HAP-1 (cell line): Measurements from ENCODE around the gene MLEC.

ENCODE experiments used
- DNase-seq, 2 experiments: peaks; one replicate each; pipeline ENCODE4 v3.0.0-alpha.2; 2016 to 2020; ENCODE audit warnings: low spot score in 2 of 2
- H3K27me3 ChIP-seq: fragments of 250-450 bp; sonication (Bioruptor Pico); 2 replicates; pipeline ENCODE4 v1.5.1; 2020; ENCODE audit warnings: low read depth, mild to moderate bottlenecking, moderate library complexity
- H3K36me3 ChIP-seq: fragments of 250-450 bp; sonication (Bioruptor Pico); replicated peaks from 2 replicates; pipeline ENCODE4 v1.5.1; 2020; ENCODE audit warnings: mild to moderate bottlenecking
- H3K4me1 ChIP-seq: fragments of 250-450 bp; sonication (Bioruptor Pico); 2 replicates; pipeline ENCODE4 v1.5.1; 2020; ENCODE audit warnings: mild to moderate bottlenecking
- H3K4me3 ChIP-seq: fragments of 250-450 bp; sonication (Bioruptor Pico); 2 replicates; pipeline ENCODE4 v1.5.1; 2020; ENCODE audit warnings: mild to moderate bottlenecking, moderate library complexity
- H3K9me3 ChIP-seq: fragments of 250-450 bp; sonication (Bioruptor Pico); 2 replicates; pipeline ENCODE4 v1.5.1; 2020; ENCODE audit warnings: mild to moderate bottlenecking, moderate library complexity
- in situ Hi-C: fragments of 300-500 bp; cut with MboI; formaldehyde crosslinking; loops from 3 replicates; pipeline ENCODE4 v1.14.3; 2020; ENCODE audit warnings: low sequenced_read_pairs, inconsistent platforms, mixed read lengths

The MLEC gene

GRCh38 chr12:120739821-120740613 lies 53.1 kb downstream of the MLEC start:
- Histone ChIP-seq H3K4me3 (no peak overlapping the region), H3K4me1 (no peaks in the 10 kb centered on the region), H3K9me3 (no peaks in the 10 kb centered on the region), H3K27me3 (no peaks in the 10 kb centered on the region), H3K36me3 (no peaks in the 10 kb centered on the region)
- no peak for DNase-seq
- in situ Hi-C loops = no loop called here

GRCh38 chr12:120740871-120741270 lies 53.9 kb downstream of the MLEC start:
- Histone ChIP-seq H3K9me3 (no peaks in the 10 kb centered on the region), H3K27me3 (no peaks in the 10 kb centered on the region), H3K4me1 (no peaks in the 10 kb centered on the region), H3K4me3 (no peak overlapping the region), H3K36me3 (no peaks in the 10 kb centered on the region)
- in situ Hi-C loops = no loop called here
- no peak for DNase-seq

GRCh38 chr12:120741476-120742421 lies 54.8 kb downstream of the MLEC start:
- Histone ChIP-seq H3K36me3 (no peaks in the 10 kb centered on the region), H3K27me3 (no peaks in the 10 kb centered on the region), H3K4me3 (no peak overlapping the region), H3K4me1 (no peaks in the 10 kb centered on the region), H3K9me3 (no peaks in the 10 kb centered on the region)
- no peak for DNase-seq
- in situ Hi-C loops = no loop called here

- H3K9me3 ChIP-seq = no peaks in the 10 kb centered on the region
- H3K36me3 ChIP-seq = no peaks in the 10 kb centered on the region
- H3K4me3 ChIP-seq = no peak overlapping the region
- no peak for DNase-seq
- H3K4me1 ChIP-seq = no peaks in the 10 kb centered on the region
- H3K27me3 ChIP-seq = no peaks in the 10 kb centered on the region
- in situ Hi-C loops = no loop called here
Observed at GRCh38 chr12:120744922-120745493, 58.1 kb downstream of the MLEC start.

GRCh38 chr12:120748242-120748641 lies 61.3 kb downstream of the MLEC start:
- DNase-seq = no peak
- in situ Hi-C loops = no loop called here
- no peaks in the 10 kb centered on the region for H3K27me3 ChIP-seq
- no peaks in the 10 kb centered on the region for H3K4me1 ChIP-seq
- H3K36me3 ChIP-seq = no peaks in the 10 kb centered on the region
- H3K9me3 ChIP-seq = no peaks in the 10 kb centered on the region
- no peak overlapping the region for H3K4me3 ChIP-seq

- no peak for DNase-seq
- no peaks in the 10 kb centered on the region for H3K4me1 ChIP-seq
- H3K4me3 ChIP-seq = no peak overlapping the region
- in situ Hi-C loops = no loop called here
- no peaks in the 10 kb centered on the region for H3K27me3 ChIP-seq
- no peaks in the 10 kb centered on the region for H3K36me3 ChIP-seq
- H3K9me3 ChIP-seq = no peaks in the 10 kb centered on the region
Observed at GRCh38 chr12:120749256-120749655, 62.3 kb downstream of the MLEC start.

- Histone ChIP-seq H3K36me3 (no peaks in the 10 kb centered on the region), H3K4me3 (no peak overlapping the region), H3K4me1 (no peaks in the 10 kb centered on the region), H3K9me3 (no peaks in the 10 kb centered on the region), H3K27me3 (no peaks in the 10 kb centered on the region)
- in situ Hi-C loops = no loop called here
- no peak for DNase-seq
Observed at GRCh38 chr12:120750806-120751205, 63.9 kb downstream of the MLEC start.

GRCh38 chr12:120751389-120751788 lies 64.4 kb downstream of the MLEC start:
- Histone ChIP-seq H3K36me3 (no peaks in the 10 kb centered on the region), H3K4me1 (no peaks in the 10 kb centered on the region), H3K27me3 (no peaks in the 10 kb centered on the region), H3K9me3 (no peaks in the 10 kb centered on the region), H3K4me3 (no peak overlapping the region)
- in situ Hi-C loops = no loop called here
- DNase-seq = no peak
